Coronary artery (tissue), 2 donors: ENCODE data around the gene PHC2.

Source experiments
- DNase-seq: peaks from one replicate; pipeline ENCODE4 v3.0.0-alpha.2; 2017; ENCODE audit warnings: low spot score
- H3K27ac ChIP-seq, 2 donors: fragments of 200-600 bp; sonication (generic); one replicate each; pipeline ENCODE4 v1.5.1; 2016 to 2019
- H3K4me3 ChIP-seq: fragments of 200-600 bp; sonication (generic); 2 replicates; pipeline ENCODE4 v1.5.1; 2016; ENCODE audit warnings: mild to moderate bottlenecking, moderate library complexity
- CTCF ChIP-seq: fragments of 200-600 bp; sonication (generic); IDR thresholded peaks from one replicate; pipeline ENCODE4 v1.5.1; 2019; ENCODE audit warnings: antibody characterized with exemption

Gene PHC2

GRCh38 chr1:33454646-33455282 is 23.9 kb upstream of the PHC2 start:
- DNase-seq = no peak
- no peak overlapping the region for H3K4me3 ChIP-seq
- TF ChIP-seq CTCF = no peak
- H3K27ac ChIP-seq = no peak overlapping the region

- DNase-seq = no peak
- no peak for TF ChIP-seq CTCF
- no peak overlapping the region for H3K4me3 ChIP-seq
- H3K27ac ChIP-seq = no peak overlapping the region
Observed at GRCh38 chr1:33446590-33446989, 15.7 kb upstream of the PHC2 start.

GRCh38 chr1:33445108-33445507 is 14.2 kb upstream of the PHC2 start:
- no peak for TF ChIP-seq CTCF
- Histone ChIP-seq H3K27ac (no peak overlapping the region), H3K4me3 (no peak overlapping the region)
- DNase-seq = no peak

GRCh38 chr1:33443705-33444180 is 12.8 kb upstream of the PHC2 start:
- no peak overlapping the region for H3K27ac ChIP-seq
- TF ChIP-seq CTCF = no peak
- H3K4me3 ChIP-seq = no peak overlapping the region
- no peak for DNase-seq

- Histone ChIP-seq H3K4me3 (no peak overlapping the region), H3K27ac (no peak overlapping the region)
- DNase-seq = no peak
- no peak for TF ChIP-seq CTCF
Observed at GRCh38 chr1:33443080-33443704, 12.3 kb upstream of the PHC2 start.

- no peak overlapping the region for H3K27ac ChIP-seq
- no peak for TF ChIP-seq CTCF
- H3K4me3 ChIP-seq = no peak overlapping the region
- DNase-seq = no peak
Observed at GRCh38 chr1:33442141-33442540, 11.2 kb upstream of the PHC2 start.
